CD8-positive, alpha-beta memory T cell (primary cell): ENCODE measurements around the gene GADL1. TPM values are rescaled to one million over a fixed set of nuclear protein-coding genes. Genes with fewer than 3 reads are reported as not detected.

Experiments used
- CTCF ChIA-PET: fragments of 350-600 bp; sonication (Branson Sonifier 250); formaldehyde crosslinking; loops from one replicate; lab custom pipeline; 2021; ENCODE audit warnings: antibody characterized with exemption; lab: Charles Lee
- POLR2A ChIA-PET: fragments of 350-600 bp; sonication (Branson Sonifier 250); formaldehyde crosslinking; loops from one replicate; lab custom pipeline; 2021; ENCODE audit warnings: antibody characterized with exemption; lab: Charles Lee
- DNase-seq, 5 donors: peaks; one replicate each; pipeline versions ENCODE4 v3.0.0 to v3.0.0-alpha.2; 2020 to 2022; ENCODE audit warnings: mixed read lengths in 1 of 5
- H3K27ac ChIP-seq: one replicate; pipeline ENCODE4 v1.7.0; 2013; ENCODE audit warnings: low read depth, mild to moderate bottlenecking, low read length, moderate library complexity
- H3K27me3 ChIP-seq: 2 replicates; pipeline ENCODE4 v1.7.0; 2013; ENCODE audit warnings: low read length, mild to moderate bottlenecking; ENCODE audit not compliant: insufficient read depth, poor library complexity, severe bottlenecking
- H3K36me3 ChIP-seq: 2 replicates; pipeline ENCODE4 v1.7.0; 2013; ENCODE audit warnings: mild to moderate bottlenecking, low read length, moderate library complexity; ENCODE audit not compliant: insufficient read depth
- H3K4me1 ChIP-seq: 2 replicates; pipeline ENCODE4 v1.7.0; 2013; ENCODE audit warnings: mild to moderate bottlenecking, low read length, moderate library complexity; ENCODE audit not compliant: insufficient read depth
- H3K4me3 ChIP-seq: 2 replicates; pipeline ENCODE4 v1.7.0; 2013; ENCODE audit warnings: mild to moderate bottlenecking, low read length
- H3K9me3 ChIP-seq: 2 replicates; pipeline ENCODE4 v1.7.0; 2013; ENCODE audit warnings: mild to moderate bottlenecking, low read length
- H3K27ac Mint-ChIP-seq, 8 donors: one replicate each; pipeline ENCODE4 v1.8.0; 2020 to 2021; ENCODE audit warnings: mixed read lengths in 8 of 8, mild to moderate bottlenecking in 6 of 8, inconsistent platforms in 3 of 8, moderate library complexity in 3 of 8
- H3K27me3 Mint-ChIP-seq, 2 donors: one replicate each; pipeline ENCODE4 v1.8.0; 2020 to 2021; ENCODE audit warnings: mixed read lengths in 2 of 2, mild to moderate bottlenecking in 1 of 2, moderate library complexity in 1 of 2
- H3K36me3 Mint-ChIP-seq, 3 donors: one replicate each; pipeline ENCODE4 v1.8.0; 2020 to 2021; ENCODE audit warnings: mixed read lengths in 3 of 3, inconsistent platforms in 1 of 3, mild to moderate bottlenecking in 1 of 3
- H3K4me1 Mint-ChIP-seq, 3 donors: one replicate each; pipeline ENCODE4 v1.8.0; 2020 to 2021; ENCODE audit warnings: mixed read lengths in 3 of 3, inconsistent platforms in 1 of 3, mild to moderate bottlenecking in 1 of 3
- H3K4me3 Mint-ChIP-seq, 7 donors: one replicate each; pipeline ENCODE4 v1.8.0; 2020 to 2021; ENCODE audit warnings: mixed read lengths in 7 of 7, mild to moderate bottlenecking in 6 of 7, moderate library complexity in 4 of 7, inconsistent platforms in 2 of 7
- H3K9me3 Mint-ChIP-seq, 5 donors: one replicate each; pipeline ENCODE4 v1.8.0; 2020 to 2022; ENCODE audit warnings: mixed read lengths in 5 of 5, mild to moderate bottlenecking in 3 of 5, moderate library complexity in 2 of 5, inconsistent platforms in 1 of 5
- polyA plus RNA-seq: library from polyadenylated mRNA; unstranded; fragments of 300-500 nt; fragmentation: Illumina TruSeq; gene quantifications from one replicate; pipeline ENCODE4 v1.2.3, GENCODE V29; 2021
- total RNA-seq, 2 experiments: library from RNA; stranded (reverse); gene quantifications; one replicate each; pipeline ENCODE4 v1.2.3, GENCODE V29; 2021

GADL1 gene
- total and polyA plus RNA-seq, 3 experiments from 2014 or later, result not detected

DNA sequence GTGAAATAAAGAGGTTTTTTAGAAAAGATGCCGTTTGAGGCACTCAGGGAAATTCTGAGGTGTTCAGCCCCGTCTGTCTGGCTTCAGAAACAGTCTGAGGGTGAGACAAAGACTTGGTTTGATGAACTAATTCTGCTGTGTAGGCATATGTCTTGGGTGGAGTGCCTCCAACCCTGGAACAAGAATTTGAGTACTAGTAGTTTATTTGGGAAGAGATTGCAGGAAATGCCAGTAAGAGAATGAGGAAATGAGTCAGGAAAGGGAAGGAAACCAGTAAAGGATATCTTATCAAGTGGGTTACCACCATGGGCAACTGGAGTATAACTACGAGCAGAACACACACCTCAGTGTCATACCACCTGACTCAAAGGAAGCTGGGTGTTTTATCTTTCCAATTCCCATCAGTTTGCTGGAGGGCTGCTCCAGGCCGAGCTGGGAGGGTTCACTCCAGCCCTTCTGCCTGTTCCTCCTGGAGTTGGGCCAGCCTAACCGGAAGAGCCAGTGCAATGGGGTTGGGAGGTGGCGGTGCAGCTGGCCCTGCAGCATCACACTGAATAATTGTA is 212.7 kb downstream of the GADL1 start:
- H3K4me1 Mint-ChIP-seq, result peaks cover 81 to 94% (median 94%) of the 10 kb centered on the region in 3 donors
- Histone ChIP-seq H3K9me3 (no peaks in the 10 kb centered on the region), H3K4me1 (peaks cover 86% of the 10 kb centered on the region), H3K27me3 (no peaks in the 10 kb centered on the region), H3K27ac (no peak overlapping the region), H3K36me3 (peaks cover 24% of the 10 kb centered on the region), H3K4me3 (no peak overlapping the region)
- peak overlapping the region; percentile 15 to 91 (median 72) for H3K27ac Mint-ChIP-seq
- ChIA-PET CTCF (interaction anchor here (0.8 to 1.2 kb wide), 3 partner anchors 11 to 34 kb away, joined by 3 to 4 read pairs (median 4); no protein-coding TSS in a partner anchor), POLR2A (no interaction called here)
- H3K9me3 Mint-ChIP-seq, result peaks cover 0 to 1% (median 0%) of the 10 kb centered on the region in 5 donors
- no peak for DNase-seq
- no peaks in the 10 kb centered on the region for H3K27me3 Mint-ChIP-seq
- H3K36me3 Mint-ChIP-seq, result peaks cover 22 to 95% (median 41%) of the 10 kb centered on the region in 3 donors
- peak overlapping the region in 5 of 7 donors; percentile 10 to 44 (median 32) for H3K4me3 Mint-ChIP-seq

DNA sequence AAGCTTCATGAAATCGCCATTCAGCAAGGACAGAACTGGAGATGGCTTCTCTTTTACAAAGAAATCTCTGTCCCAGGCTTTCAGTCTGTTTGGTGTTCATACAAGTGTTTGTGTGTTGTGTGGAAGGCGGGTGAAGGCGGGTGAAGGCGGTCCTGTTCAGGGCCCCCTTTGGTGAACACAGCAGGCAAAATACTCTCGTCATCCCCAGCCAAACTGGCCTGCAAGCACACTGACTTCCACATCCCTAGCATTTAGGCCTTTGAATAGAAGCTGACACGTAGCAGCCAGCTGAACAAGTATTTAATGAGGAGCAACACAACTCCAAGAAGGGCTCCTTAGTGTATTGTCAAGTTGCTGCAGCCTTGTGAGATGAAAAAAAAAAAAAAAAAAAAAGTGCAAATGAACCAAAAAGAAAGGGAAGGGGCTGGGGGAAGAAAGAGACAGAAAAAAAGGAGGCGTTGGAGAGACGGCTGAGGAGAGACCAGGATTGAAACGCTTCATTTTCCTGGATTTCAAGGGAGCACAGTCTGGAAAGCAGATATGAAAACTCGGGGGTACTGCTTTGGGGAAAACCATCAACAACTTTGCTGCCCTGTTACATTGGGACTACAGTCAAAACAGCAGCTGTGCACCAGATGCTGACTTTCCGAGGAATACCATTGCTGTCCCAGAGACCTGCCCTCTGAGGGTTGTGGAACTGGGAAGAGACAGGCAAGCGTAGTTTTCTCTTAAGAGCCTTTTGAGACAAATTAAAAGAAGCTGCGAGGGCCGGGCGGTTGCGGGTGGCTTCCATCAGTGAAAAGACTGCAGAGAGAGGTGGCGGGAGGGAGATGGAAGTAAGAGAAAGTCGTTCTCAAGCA is 213.4 kb downstream of the GADL1 start:
- H3K9me3 ChIP-seq, result no peaks in the 10 kb centered on the region
- H3K27ac ChIP-seq, result no peak overlapping the region
- H3K4me3 ChIP-seq, result no peak overlapping the region
- Mint-ChIP-seq H3K36me3 (peaks cover 26 to 95% (median 44%) of the 10 kb centered on the region in 3 donors), H3K4me3 (peak overlapping the region in 4 of 7 donors; percentile 38 to 80 (median 60)), H3K4me1 (peaks cover 79 to 94% (median 94%) of the 10 kb centered on the region in 3 donors), H3K27ac (peak overlapping the region; percentile 51 to 91 (median 74)), H3K27me3 (no peaks in the 10 kb centered on the region), H3K9me3 (peaks cover 0 to 1% (median 0%) of the 10 kb centered on the region in 5 donors)
- ChIA-PET POLR2A (interaction anchor here (0.5 to 0.6 kb wide), 3 partner anchors 37 to 61 kb away, joined by 3 to 5 read pairs (median 3); no protein-coding TSS in a partner anchor), CTCF (no interaction called here)
- H3K27me3 ChIP-seq, result no peaks in the 10 kb centered on the region
- H3K4me1 ChIP-seq, result peaks cover 84% of the 10 kb centered on the region
- peaks cover 24% of the 10 kb centered on the region for H3K36me3 ChIP-seq
- peak in 1 of 5 donors; percentile 37 for DNase-seq

GRCh38 chr3:30679045-30679444 is 215.4 kb downstream of the GADL1 start:
- POLR2A ChIA-PET, result interaction anchor here (0.5 kb wide), 1 partner anchor 18 kb away, joined by 5 read pairs; no protein-coding TSS in a partner anchor
- peak overlapping the region in 3 of 7 donors; percentile 6 to 11 (median 9) for H3K4me3 Mint-ChIP-seq
- peaks cover 33% of the 10 kb centered on the region for H3K36me3 ChIP-seq

GRCh38 chr3:30677347-30677685 is 217.1 kb downstream of the GADL1 start:
- Mint-ChIP-seq H3K4me1 (peaks cover 84 to 96% (median 93%) of the 10 kb centered on the region in 3 donors), H3K4me3 (peak overlapping the region in 1 of 7 donors; percentile 37), H3K27ac (peak overlapping the region in 5 of 8 donors; percentile 15 to 79 (median 64)), H3K36me3 (peaks cover 30 to 98% (median 63%) of the 10 kb centered on the region in 3 donors), H3K27me3 (no peaks in the 10 kb centered on the region), H3K9me3 (peaks cover 0 to 1% (median 0%) of the 10 kb centered on the region in 5 donors)
- DNase-seq, result no peak
- H3K36me3 ChIP-seq, result peaks cover 37% of the 10 kb centered on the region
- H3K27me3 ChIP-seq, result no peaks in the 10 kb centered on the region
- peaks cover 69% of the 10 kb centered on the region for H3K4me1 ChIP-seq
- ChIA-PET POLR2A (no interaction called here), CTCF (interaction anchor here (1.1 to 2.5 kb wide), 5 partner anchors 14 to 323 kb away, joined by 3 to 6 read pairs (median 3); no protein-coding TSS in a partner anchor)
- H3K4me3 ChIP-seq, result no peak overlapping the region
- no peaks in the 10 kb centered on the region for H3K9me3 ChIP-seq
- no peak overlapping the region for H3K27ac ChIP-seq

More at GRCh38 chr3:30679045-30679444, 215.4 kb downstream of the GADL1 start:
- Mint-ChIP-seq H3K9me3 (peaks cover 0 to 1% (median 0%) of the 10 kb centered on the region in 5 donors), H3K27me3 (no peaks in the 10 kb centered on the region), H3K27ac (peak overlapping the region; percentile 1 to 84 (median 73)), H3K36me3 (peaks cover 25 to 97% (median 57%) of the 10 kb centered on the region in 3 donors), H3K4me1 (peaks cover 80 to 94% (median 93%) of the 10 kb centered on the region in 3 donors)
- Histone ChIP-seq H3K27me3 (no peaks in the 10 kb centered on the region), H3K27ac (no peak overlapping the region), H3K4me1 (peaks cover 71% of the 10 kb centered on the region), H3K9me3 (no peaks in the 10 kb centered on the region), H3K4me3 (no peak overlapping the region)
- DNase-seq, result no peak
- CTCF ChIA-PET, result interaction anchor here (0.7 to 1.7 kb wide), 4 partner anchors 15 to 64 kb away, joined by 3 to 4 read pairs (median 4); no protein-coding TSS in a partner anchor

GRCh38 chr3:30676424-30677346 is 217.8 kb downstream of the GADL1 start:
- Histone ChIP-seq H3K9me3 (no peaks in the 10 kb centered on the region), H3K36me3 (peaks cover 44% of the 10 kb centered on the region), H3K4me3 (no peak overlapping the region), H3K27me3 (no peaks in the 10 kb centered on the region), H3K27ac (no peak overlapping the region), H3K4me1 (peaks cover 66% of the 10 kb centered on the region)
- Mint-ChIP-seq H3K4me3 (peak overlapping the region in 1 of 7 donors; percentile 11), H3K4me1 (peaks cover 82 to 96% (median 93%) of the 10 kb centered on the region in 3 donors), H3K36me3 (peaks cover 37 to 98% (median 62%) of the 10 kb centered on the region in 3 donors), H3K27me3 (no peaks in the 10 kb centered on the region), H3K9me3 (peaks cover 0 to 1% (median 0%) of the 10 kb centered on the region in 5 donors), H3K27ac (peak overlapping the region in 7 of 8 donors; percentile 7 to 79 (median 42))
- ChIA-PET POLR2A (no interaction called here), CTCF (interaction anchor here (1.1 to 2.5 kb wide), 5 partner anchors 15 to 322 kb away, joined by 3 to 6 read pairs (median 3); no protein-coding TSS in a partner anchor)
- DNase-seq, result no peak
